Cortex of kidney (tissue), 1 donor: Measurements from ENCODE around the gene ABR.
"Not testable (repeated sequence)": the region's sequence is repeated elsewhere in the genome, so short reads cannot be mapped to it uniquely, and the experiment has no call there.

Experiments used
- DNase-seq: peaks from one replicate; lab custom pipeline; 2025; lab: John Stamatoyannopoulos, UW

The ABR gene

GRCh38 chr17:1008008-1008761 is 171.6 kb downstream of the ABR start:
- no peak for DNase-seq

GRCh38 chr17:1007310-1008007 is 172.3 kb downstream of the ABR start:
- no peak for DNase-seq

DNA sequence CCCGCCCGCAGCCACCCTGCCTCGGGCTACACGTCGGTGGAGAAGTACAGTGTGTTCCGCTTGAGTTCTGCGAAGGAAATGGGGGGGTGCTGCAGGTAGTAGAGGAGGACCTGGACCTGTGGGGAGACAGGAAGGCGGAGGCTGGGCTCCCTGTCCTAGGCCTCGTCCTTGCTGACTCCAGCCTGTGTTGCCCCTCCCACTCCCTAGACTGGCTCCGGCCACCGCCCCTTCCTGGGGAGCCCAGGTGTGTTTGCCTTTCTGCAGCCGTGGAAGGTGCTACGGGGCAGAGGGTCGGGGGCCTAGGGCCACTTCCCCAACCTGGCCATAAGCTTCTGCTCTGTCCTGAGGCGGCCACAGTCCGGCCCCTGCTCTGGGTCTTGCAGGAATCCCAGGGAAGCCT is 173.7 kb downstream of the ABR start:
- no peak for DNase-seq

GRCh38 chr17:1005361-1005946 is 174.3 kb downstream of the ABR start:
- DNase-seq = no peak

GRCh38 chr17:1004769-1005295 is 174.9 kb downstream of the ABR start:
- no peak for DNase-seq

DNA sequence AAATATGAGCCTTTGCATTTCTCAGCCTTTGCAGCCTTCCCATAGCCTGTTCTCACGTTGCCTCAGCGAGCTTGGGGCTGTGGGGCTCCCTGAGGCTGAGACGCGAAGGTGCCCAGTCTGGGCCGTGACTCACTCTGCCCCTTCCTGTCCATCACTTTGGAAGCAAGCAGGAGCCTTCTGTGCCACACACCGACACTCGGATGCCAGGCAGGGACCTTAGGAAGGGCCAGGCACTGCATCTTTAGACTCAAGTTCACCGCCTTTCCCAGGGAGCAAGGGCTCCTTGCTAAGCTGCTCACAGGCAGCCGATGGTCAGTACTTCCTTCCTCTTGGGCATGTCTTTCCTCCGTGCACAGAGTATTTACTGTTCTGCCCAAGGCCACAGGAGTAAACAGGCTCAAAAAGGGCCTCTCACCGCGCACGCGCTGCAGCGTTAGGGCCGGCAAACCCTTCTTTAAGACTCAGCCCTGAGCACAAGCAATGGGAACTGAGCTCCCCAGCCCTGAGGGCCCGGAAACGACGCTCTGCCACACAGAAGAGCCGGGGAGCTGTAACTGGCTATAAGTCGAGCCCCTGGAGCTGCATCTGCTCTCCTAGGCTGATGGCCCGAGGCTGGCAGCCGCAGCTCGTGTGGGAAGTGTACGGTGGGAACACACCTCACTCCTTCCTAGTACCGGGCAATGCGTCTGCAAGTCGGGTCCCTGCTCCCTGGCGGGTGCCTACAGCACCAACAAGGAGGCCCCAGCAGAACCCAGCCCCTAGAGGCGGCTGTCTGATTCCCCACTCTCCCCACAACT is 175.6 kb downstream of the ABR start:
- DNase-seq = no peak

- DNase-seq = no peak
Observed at GRCh38 chr17:1003633-1003971, 176.2 kb downstream of the ABR start.

GRCh38 chr17:1002771-1003555 is 176.8 kb downstream of the ABR start:
- no peak for DNase-seq

DNA sequence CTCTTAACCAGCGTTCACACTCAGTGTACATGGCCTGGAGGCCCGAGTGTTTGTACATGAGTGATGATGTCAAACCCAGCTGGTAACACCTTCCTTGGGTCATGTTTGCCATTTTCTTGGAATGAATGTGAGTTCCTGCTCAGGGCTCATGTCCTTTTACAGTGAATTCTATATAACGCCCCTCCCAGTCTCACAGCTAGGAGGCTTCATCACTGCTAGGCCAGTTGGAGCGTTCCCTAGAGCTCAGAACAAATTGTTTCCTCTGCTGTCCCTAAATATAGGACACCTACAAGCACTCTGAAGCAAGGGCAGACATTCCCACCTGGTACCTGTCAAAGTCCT is 177.4 kb downstream of the ABR start:
- no peak for DNase-seq

DNA sequence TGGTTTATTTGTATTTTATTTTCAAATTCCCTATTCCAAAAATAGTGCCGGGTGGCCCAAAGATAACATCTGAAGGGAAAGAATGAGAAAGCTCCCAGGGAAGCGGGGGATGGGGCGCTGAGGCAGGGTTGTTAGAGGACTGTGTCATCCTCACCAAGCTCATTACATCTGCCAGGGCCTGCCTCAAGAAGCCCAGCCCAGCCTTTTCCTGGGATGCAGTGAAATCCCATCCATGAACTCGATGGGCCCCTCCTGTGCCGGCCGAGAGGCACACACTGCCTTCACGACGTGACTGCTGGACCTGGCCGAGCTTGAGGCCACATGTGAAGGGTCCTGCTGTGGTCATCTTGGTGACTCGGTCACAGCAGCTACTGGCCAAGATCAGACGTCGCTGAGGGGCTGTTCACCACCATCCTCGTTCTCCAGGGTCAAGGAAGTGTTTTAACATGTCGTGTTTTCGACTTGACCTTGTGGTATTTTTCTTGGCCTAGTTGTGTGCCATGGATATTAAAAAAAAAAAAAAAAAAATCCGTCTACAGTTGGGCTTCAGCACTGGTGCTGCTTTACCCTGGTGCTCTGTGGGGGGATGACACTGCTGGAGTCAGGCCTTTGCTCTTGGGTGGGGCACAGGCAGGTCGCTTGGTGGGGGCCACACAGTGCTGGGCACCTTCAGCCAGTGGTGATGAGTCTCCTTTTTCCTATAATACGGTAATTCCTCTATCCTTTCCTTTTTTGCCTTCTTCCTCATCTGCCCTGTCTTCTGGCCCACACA is 178.0 kb downstream of the ABR start:
- DNase-seq = no peak

GRCh38 chr17:1000597-1001461 is 179.0 kb downstream of the ABR start:
- no peak for DNase-seq

GRCh38 chr17:998111-998510 is 181.7 kb downstream of the ABR start:
- DNase-seq = no peak

DNA sequence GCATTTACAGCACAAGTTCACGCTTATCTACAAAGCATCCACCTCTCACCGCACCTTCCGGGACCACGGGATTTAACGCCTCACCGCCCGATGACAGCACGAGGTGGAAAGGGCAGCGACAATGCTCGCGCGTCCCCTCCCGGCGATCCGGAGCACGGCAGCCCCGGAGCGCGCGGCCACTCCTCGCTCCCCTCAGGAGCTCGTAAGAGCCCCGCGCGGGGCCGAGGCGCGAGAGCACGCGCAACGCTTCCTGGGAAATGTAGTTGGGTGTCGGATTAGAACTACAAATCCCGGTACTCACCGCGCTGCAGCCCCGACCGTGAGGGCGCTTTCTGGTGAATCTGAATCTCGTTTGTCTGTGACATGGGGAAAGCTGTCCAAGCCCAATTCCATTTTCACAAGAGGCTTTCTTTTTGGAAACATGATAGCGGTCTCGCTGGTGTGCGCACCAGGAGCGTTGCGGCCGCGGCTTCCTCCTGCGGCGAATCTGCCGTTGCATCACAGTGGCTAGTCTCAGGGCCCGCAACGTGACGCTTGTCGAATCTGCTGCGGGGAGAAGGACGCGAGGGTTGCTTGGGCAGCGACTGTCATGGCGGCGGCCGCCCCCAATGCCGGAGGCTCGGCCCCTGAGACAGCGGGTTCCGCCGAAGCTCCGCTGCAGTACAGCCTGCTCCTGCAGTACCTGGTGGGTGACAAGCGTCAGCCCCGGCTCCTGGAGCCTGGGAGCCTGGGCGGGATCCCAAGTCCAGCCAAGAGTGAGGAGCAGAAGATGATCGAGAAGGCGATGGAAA is 183.0 kb downstream of the ABR start, which contains the start of gene TIMM22:
Gene TIMM22, plus strand, starts transcription at position 576 of the 791 bp plus-strand sequence. Its CDS starts 14 bp downstream, at position 590.
- no peak for DNase-seq

DNA sequence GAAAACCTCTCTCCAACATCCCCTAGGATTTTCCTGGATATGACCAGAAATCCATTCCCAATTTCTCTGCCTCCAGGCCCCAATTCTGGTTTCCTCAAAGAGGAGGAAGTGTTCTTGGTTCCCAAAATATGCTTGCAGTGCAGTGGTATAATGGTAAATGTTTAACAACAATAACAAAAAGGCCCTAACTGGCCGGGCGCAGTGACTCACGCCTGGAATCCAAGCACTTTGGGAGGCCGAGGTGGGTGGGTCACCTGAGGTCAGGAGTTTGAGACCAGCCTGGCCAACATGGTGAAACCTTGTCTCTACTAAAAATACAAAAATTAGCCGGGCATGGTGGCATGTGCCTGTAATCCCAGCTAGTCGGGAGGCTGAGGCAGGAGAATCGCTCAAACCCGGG is 184.5 kb downstream of the ABR start:
- DNase-seq = not testable (repeated sequence)

DNA sequence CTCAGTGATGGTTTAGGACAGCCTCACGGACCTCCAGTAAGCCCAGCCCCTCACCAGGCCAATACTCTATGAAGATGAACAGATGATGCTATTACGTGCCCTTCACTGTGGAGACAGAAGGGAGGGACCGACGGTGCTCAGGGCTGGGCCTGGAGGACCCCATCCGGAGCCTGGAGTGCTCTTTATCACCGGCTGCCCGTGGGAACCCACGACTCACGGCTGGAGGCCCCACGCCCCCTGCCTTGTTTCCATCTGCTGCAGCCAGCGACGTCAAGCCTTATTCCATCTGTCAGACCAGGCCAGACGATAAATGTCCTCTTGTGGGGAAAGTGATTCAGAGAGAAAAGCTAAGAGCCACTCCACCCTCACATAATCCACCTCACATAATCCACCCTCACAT is 186.8 kb downstream of the ABR start:
- DNase-seq = no peak

GRCh38 chr17:988561-988960 is 191.2 kb downstream of the ABR start:
- DNase-seq = no peak

DNA sequence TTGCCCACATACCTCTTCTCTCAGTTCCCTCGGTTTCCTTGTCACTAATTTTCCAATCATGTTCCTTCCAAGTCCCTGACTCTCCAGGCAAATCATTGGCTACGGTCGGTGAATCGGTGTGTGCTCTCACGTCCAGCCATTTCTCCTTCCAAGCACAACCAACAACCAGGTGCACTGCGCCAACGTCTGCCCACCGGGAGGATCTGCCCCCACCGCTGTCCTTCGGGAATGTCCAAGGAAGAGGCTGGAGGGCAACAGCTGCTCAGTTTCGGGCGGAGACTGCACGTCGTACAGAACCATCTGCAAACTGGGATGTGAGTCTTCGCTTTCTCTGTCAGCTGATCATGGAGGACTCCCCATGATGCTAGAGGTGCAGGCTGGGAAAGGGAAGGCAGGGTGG is 191.8 kb downstream of the ABR start:
- DNase-seq = no peak

- DNase-seq = no peak
Observed at GRCh38 chr17:986322-986929, 193.4 kb downstream of the ABR start.
